Ovary (tissue), 3 donors: Measurements from ENCODE around the gene SLC25A29.

Experiments
- CTCF ChIP-seq, 3 donors: fragments of 450-650 bp in 2 of 3; fragments of 200-600 bp in 1 of 3; IDR thresholded peaks; one replicate each; pipeline versions ENCODE4 v1.5.1 to v1.8.0; 2016 to 2022; ENCODE audit warnings: antibody characterized with exemption in 3 of 3, mild to moderate bottlenecking in 1 of 3
- EP300 ChIP-seq: sonication (generic); formaldehyde crosslinking; IDR thresholded peaks from one replicate; pipeline ENCODE4 v1.6.1; 2017; ENCODE audit warnings: antibody characterized with exemption
- POLR2A ChIP-seq: fragments of 450-650 bp; IDR thresholded peaks from one replicate; pipeline ENCODE4 v1.6.1; 2017; ENCODE audit warnings: antibody characterized with exemption, mild to moderate bottlenecking, moderate library complexity
- donor health status: DM: no; HTN: no; CAD: no.

- TF ChIP-seq CTCF (IDR thresholded peaks at IDR 0.05) (no peak), EP300 (no peak), POLR2A (no peak)
Observed at GRCh38 chr14:100298551-100299237, 7.5 kb downstream of the SLC25A29 start.
